ENCODE results near the gene HTR4. TPM values are rescaled to one million over a fixed set of nuclear protein-coding genes. Genes with fewer than 3 reads are reported as not detected.

Gene HTR4
- polyA plus RNA-seq, 1 donor (not counting 4 experiments of a cell fraction or from before 2014, with no cell fraction given): not detected

DNA sequence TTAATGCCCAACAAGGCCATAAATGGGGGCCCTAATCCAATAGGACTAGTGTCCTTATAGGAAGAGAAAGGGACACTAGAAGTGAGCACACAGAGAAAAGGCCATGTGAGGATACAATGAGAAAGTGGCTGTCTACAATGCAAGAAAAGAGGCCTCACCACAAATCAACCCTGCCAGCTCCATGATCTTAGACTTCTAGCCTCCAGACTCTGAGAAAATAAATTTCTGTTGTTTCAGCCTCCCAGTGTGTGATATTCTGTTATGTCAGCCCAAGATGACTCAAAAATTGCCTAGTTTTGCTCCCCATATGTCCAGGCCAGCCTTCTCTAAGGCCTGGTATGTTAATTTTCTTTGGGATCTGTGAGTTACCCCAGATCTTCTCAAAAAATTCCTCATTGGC lies 32.3 kb upstream of the HTR4 start:
- no peak overlapping the region for H3K9ac ChIP-seq (ENCODE audit: control insufficient read depth, extremely low read depth, insufficient read depth, low read length)
- TF ChIP-seq EZH2 (IDR thresholded peaks at IDR 0.05; ENCODE audit: low read length): no peak
- TF ChIP-seq, protein P1, sequence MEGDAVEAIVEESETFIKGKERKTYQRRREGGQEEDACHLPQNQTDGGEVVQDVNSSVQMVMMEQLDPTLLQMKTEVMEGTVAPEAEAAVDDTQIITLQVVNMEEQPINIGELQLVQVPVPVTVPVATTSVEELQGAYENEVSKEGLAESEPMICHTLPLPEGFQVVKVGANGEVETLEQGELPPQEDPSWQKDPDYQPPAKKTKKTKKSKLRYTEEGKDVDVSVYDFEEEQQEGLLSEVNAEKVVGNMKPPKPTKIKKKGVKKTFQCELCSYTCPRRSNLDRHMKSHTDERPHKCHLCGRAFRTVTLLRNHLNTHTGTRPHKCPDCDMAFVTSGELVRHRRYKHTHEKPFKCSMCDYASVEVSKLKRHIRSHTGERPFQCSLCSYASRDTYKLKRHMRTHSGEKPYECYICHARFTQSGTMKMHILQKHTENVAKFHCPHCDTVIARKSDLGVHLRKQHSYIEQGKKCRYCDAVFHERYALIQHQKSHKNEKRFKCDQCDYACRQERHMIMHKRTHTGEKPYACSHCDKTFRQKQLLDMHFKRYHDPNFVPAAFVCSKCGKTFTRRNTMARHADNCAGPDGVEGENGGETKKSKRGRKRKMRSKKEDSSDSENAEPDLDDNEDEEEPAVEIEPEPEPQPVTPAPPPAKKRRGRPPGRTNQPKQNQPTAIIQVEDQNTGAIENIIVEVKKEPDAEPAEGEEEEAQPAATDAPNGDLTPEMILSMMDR (optimal IDR thresholded peaks at IDR 0.05 in 1 of 3, IDR thresholded peaks at IDR 0.05 in 1 of 3, conservative IDR thresholded peaks at IDR 0.05 in 1 of 3; ENCODE audit: extremely low read depth in 1 of 3, insufficient read depth in 2 of 3, low read length in 3 of 3): no peak
- dilution Hi-C loops (cut with MboI; ENCODE audit: extremely low pct_ligation_motif_present, low sequenced_read_pairs): no loop called here

DNA sequence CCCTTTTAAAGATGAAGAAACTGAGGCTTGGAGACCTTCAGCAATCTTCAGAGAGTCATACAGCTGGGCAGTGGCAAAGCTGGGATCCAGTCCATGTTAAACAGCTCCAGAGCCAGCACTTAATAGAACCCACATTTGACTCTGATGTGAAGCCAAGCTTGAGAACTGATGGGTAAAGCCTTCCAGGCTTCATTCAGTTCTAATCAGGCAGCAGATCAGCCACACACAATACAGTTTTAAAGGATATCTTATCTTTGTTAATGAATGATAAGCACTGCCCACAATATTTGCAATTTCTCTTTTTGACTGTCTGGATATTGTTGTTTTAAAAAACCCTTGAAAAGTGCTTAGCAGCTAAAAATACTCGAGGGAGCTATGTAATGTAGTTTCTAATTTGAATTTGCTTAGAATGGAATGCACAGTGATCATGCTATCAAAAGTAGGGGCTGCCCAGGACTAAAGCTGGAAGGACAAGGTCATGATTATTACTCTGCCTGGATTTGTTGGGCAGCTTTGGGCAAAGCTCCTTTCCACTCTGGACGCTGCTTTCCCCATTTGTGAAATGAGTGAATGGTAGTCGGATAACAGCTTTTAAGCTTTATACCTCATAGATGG lies 31.3 kb upstream of the HTR4 start:
- DNase-seq (ENCODE audit: low read depth, low spot score): no peak
- H3K4me1 ChIP-seq (ENCODE audit: control insufficient read depth, extremely low read depth, insufficient read depth, low read length): no peaks in the 10 kb centered on the region
- no peaks in the 10 kb centered on the region for H4K20me1 ChIP-seq (ENCODE audit: control insufficient read depth, extremely low read depth, insufficient read depth, low read length)
- no peaks in the 10 kb centered on the region for H3K36me3 ChIP-seq (ENCODE audit: control insufficient read depth in 2 of 2, extremely low read depth in 1 of 2, insufficient read depth in 2 of 2, low read length in 2 of 2)
- no peak for FAIRE-seq
- H3K4me2 ChIP-seq (ENCODE audit: control insufficient read depth, extremely low read depth, insufficient read depth, low read depth, low read length): no peak overlapping the region
- no peak overlapping the region for H2AFZ ChIP-seq (ENCODE audit: control insufficient read depth, low read length)
- no peaks in the 10 kb centered on the region for H3K27me3 ChIP-seq (ENCODE audit: control insufficient read depth, extremely low read depth, insufficient read depth, low read length)
- no peak overlapping the region for H3K4me3 ChIP-seq (ENCODE audit: control insufficient read depth in 2 of 3, extremely low read depth in 1 of 3, insufficient read depth in 2 of 3, low read depth in 1 of 3, low read length in 3 of 3)
- H3K27ac ChIP-seq (ENCODE audit: control insufficient read depth, insufficient read depth, low read length): no peak overlapping the region
- no peaks in the 10 kb centered on the region for H3K79me2 ChIP-seq (ENCODE audit: control insufficient read depth, insufficient read depth, low read length)
- no peaks in the 10 kb centered on the region for H3K9me1 ChIP-seq (ENCODE audit: control insufficient read depth, extremely low read depth, insufficient read depth, low read length)
- TF ChIP-seq, protein P1 (optimal IDR thresholded peaks at IDR 0.05 in 1 of 3, IDR thresholded peaks at IDR 0.05 in 1 of 3, conservative IDR thresholded peaks at IDR 0.05 in 1 of 3; ENCODE audit: extremely low read depth in 1 of 3, insufficient read depth in 2 of 3, low read length in 3 of 3): no peak
- no peak for TF ChIP-seq EZH2 (IDR thresholded peaks at IDR 0.05; ENCODE audit: low read length)
- H3K9me3 ChIP-seq (ENCODE audit: control insufficient read depth, low read depth, low read length): no peaks in the 10 kb centered on the region
- dilution Hi-C loops (cut with MboI; ENCODE audit: extremely low pct_ligation_motif_present, low sequenced_read_pairs): no loop called here
- no peak overlapping the region for H3K9ac ChIP-seq (ENCODE audit: control insufficient read depth, extremely low read depth, insufficient read depth, low read length)

More for the DNA sequence above, 32.3 kb upstream of the HTR4 start:
- H3K9me3 ChIP-seq (ENCODE audit: control insufficient read depth, low read depth, low read length): no peaks in the 10 kb centered on the region
- DNase-seq (ENCODE audit: low read depth, low spot score) (no peak), FAIRE-seq (no peak)
- no peaks in the 10 kb centered on the region for H3K27me3 ChIP-seq (ENCODE audit: control insufficient read depth, extremely low read depth, insufficient read depth, low read length)
- H3K4me3 ChIP-seq (ENCODE audit: control insufficient read depth in 2 of 3, extremely low read depth in 1 of 3, insufficient read depth in 2 of 3, low read depth in 1 of 3, low read length in 3 of 3): no peak overlapping the region
- no peak overlapping the region for H3K4me2 ChIP-seq (ENCODE audit: control insufficient read depth, extremely low read depth, insufficient read depth, low read depth, low read length)
- no peak overlapping the region for H3K27ac ChIP-seq (ENCODE audit: control insufficient read depth, insufficient read depth, low read length)
- no peaks in the 10 kb centered on the region for H3K4me1 ChIP-seq (ENCODE audit: control insufficient read depth, extremely low read depth, insufficient read depth, low read length)
- no peaks in the 10 kb centered on the region for H3K9me1 ChIP-seq (ENCODE audit: control insufficient read depth, extremely low read depth, insufficient read depth, low read length)
- no peaks in the 10 kb centered on the region for H3K36me3 ChIP-seq (ENCODE audit: control insufficient read depth in 2 of 2, extremely low read depth in 1 of 2, insufficient read depth in 2 of 2, low read length in 2 of 2)
- no peak overlapping the region for H2AFZ ChIP-seq (ENCODE audit: control insufficient read depth, low read length)
- no peaks in the 10 kb centered on the region for H3K79me2 ChIP-seq (ENCODE audit: control insufficient read depth, insufficient read depth, low read length)
- no peaks in the 10 kb centered on the region for H4K20me1 ChIP-seq (ENCODE audit: control insufficient read depth, extremely low read depth, insufficient read depth, low read length)

Data from keratinocyte (primary cell).